ENCODE results near the gene LAMB1.

DNA sequence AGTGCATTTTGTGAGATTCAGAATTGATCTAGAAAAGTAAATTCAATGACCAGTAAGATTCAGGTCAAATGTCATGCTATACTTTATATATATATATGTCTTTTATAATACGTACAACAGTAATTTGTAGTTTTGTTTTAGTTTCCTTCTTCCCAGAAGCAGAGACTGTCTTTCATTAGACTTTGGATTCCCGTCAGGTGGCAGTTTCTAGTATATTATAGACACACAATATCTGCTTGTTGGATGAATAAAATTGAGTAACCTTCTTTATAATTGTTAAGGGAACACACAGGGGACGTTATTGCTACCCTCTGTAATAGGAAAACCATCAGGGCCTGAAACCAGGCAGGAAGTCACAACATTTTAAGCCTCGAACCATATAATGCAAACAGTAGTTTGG lies 5.3 kb upstream of the LAMB1 start:
- TF ChIP-seq CTCF (IDR thresholded peaks at IDR 0.05) (no peak), POLR2A (IDR thresholded peaks at IDR 0.05) (no peak)

Measured in esophagus squamous epithelium (tissue), 4 donors.